Measurements from ENCODE around the gene NBEAL2.

The NBEAL2 gene

GRCh38 chr3:47047673-47048072, 68.2 kb downstream of the NBEAL2 start:
- POLR2A ChIA-PET, result no interaction called here
- no peak for DNase-seq (ENCODE audit: extremely low spot score)
- CTCF ChIA-PET, result interaction anchor here (1.0 to 1.7 kb wide), 4 partner anchors 13 to 342 kb away, joined by 3 to 7 read pairs (median 4); no protein-coding TSS in a partner anchor
- no peak for TF ChIP-seq CTCF (IDR thresholded peaks at IDR 0.05; ENCODE audit: control extremely low read depth, extremely low read depth, low read depth, missing control alignments)

GRCh38 chr3:47054412-47054811, 74.9 kb downstream of the NBEAL2 start:
- DNase-seq (ENCODE audit: extremely low spot score), result peak; percentile 32
- no peak for TF ChIP-seq CTCF (IDR thresholded peaks at IDR 0.05; ENCODE audit: control extremely low read depth, extremely low read depth, low read depth, missing control alignments)
- POLR2A ChIA-PET, result no interaction called here
- CTCF ChIA-PET, result no interaction called here

- POLR2A ChIA-PET, result no interaction called here
- DNase-seq (ENCODE audit: extremely low spot score), result no peak
- CTCF ChIA-PET, result interaction anchor here (1.4 kb wide), 1 partner anchor 12 kb away, joined by 5 read pairs; no protein-coding TSS in a partner anchor
- no peak for TF ChIP-seq CTCF (IDR thresholded peaks at IDR 0.05; ENCODE audit: control extremely low read depth, extremely low read depth, low read depth, missing control alignments)
These were observed 77.2 kb downstream of the NBEAL2 start for GRCh38 chr3:47056705-47057104.

GRCh38 chr3:47057212-47057671, 77.8 kb downstream of the NBEAL2 start:
- TF ChIP-seq CTCF (IDR thresholded peaks at IDR 0.05; ENCODE audit: control extremely low read depth, extremely low read depth, low read depth, missing control alignments), result no peak
- no peak for DNase-seq (ENCODE audit: extremely low spot score)
- CTCF ChIA-PET, result interaction anchor here (1.4 kb wide), 1 partner anchor 13 kb away, joined by 5 read pairs; no protein-coding TSS in a partner anchor
- POLR2A ChIA-PET, result no interaction called here

All from GM10248 (cell line).